IMR-90 (cell line): ENCODE results near the gene KIF13A. TPM values are rescaled to one million over a fixed set of nuclear protein-coding genes. Genes with fewer than 3 reads are reported as not detected.

Experiments used
- ATAC-seq: fragments of 200-7000 bp; cut with Tn5 transposase; 2 replicates; pipeline ENCODE4 v1.9.1; 2020; ENCODE audit warnings: low read depth, mild to moderate bottlenecking, moderate library complexity
- BruUV-seq: library from RNA; stranded (reverse); fragments of 400-500 nt; replicated peaks from 2 replicates; lab custom pipeline; 2021; lab: Mats Ljungman, UMichigan
- CTCF ChIA-PET: fragments of 300-600 bp; formaldehyde crosslinking; extraction: SDS; loops from one replicate; lab custom pipeline; 2021; ENCODE audit warnings: antibody characterized with exemption; lab: Yijun Ruan, JAX
- POLR2A ChIA-PET: fragments of 300-600 bp; sonication (Branson Sonifier 250); formaldehyde crosslinking; loops from one replicate; lab custom pipeline; 2022; ENCODE audit warnings: antibody characterized with exemption; ENCODE audit not compliant: unreplicated experiment; lab: Charles Lee
- DNase-seq: peaks from one replicate; pipeline ENCODE4 v3.0.0; 2013
- H2AFZ ChIP-seq: replicated peaks from 2 replicates; pipeline ENCODE3; 2013; ENCODE audit warnings: low read length, mild to moderate bottlenecking; ENCODE audit not compliant: poor library complexity
- H2AK5ac ChIP-seq: 2 replicates; pipeline ENCODE4 v1.6.1; 2013; ENCODE audit warnings: low read depth, low read length, inconsistent platforms
- H2AK9ac ChIP-seq: replicated peaks from 2 replicates; pipeline ENCODE3; 2013; ENCODE audit warnings: mild to moderate bottlenecking, low read depth, low read length, moderate library complexity; ENCODE audit not compliant: poor library complexity
- H2BK120ac ChIP-seq: 2 replicates; pipeline ENCODE4 v1.6.1; 2013; ENCODE audit warnings: low read depth, low read length, inconsistent platforms
- H2BK15ac ChIP-seq: 3 replicates; pipeline ENCODE4 v1.6.1; 2013; ENCODE audit warnings: low read depth, low read length, inconsistent platforms
- H2BK20ac ChIP-seq: 2 replicates; pipeline ENCODE4 v1.6.1; 2013; ENCODE audit warnings: low read depth, mild to moderate bottlenecking, inconsistent platforms, low read length, moderate library complexity
- H2BK5ac ChIP-seq: 2 replicates; pipeline ENCODE4 v1.6.1; 2013; ENCODE audit warnings: mild to moderate bottlenecking, low read depth, low read length, inconsistent platforms; ENCODE audit not compliant: poor library complexity, severe bottlenecking
- H3K14ac ChIP-seq: replicated peaks from 2 replicates; pipeline ENCODE4 v1.6.1; 2013; ENCODE audit warnings: low read depth, low read length, inconsistent platforms
- H3K18ac ChIP-seq: 2 replicates; pipeline ENCODE4 v1.6.1; 2013; ENCODE audit warnings: low read depth, low read length, control low read depth
- H3K23ac ChIP-seq: 2 replicates; pipeline ENCODE4 v1.6.1; 2013; ENCODE audit warnings: low read depth, low read length, inconsistent platforms
- H3K27ac ChIP-seq: 2 replicates; pipeline ENCODE4 v1.5.1; 2013; ENCODE audit warnings: mild to moderate bottlenecking, control low read depth, low read length; ENCODE audit not compliant: insufficient read depth
- H3K27me3 ChIP-seq: 2 replicates; pipeline ENCODE4 v1.6.1; 2013; ENCODE audit warnings: low read length; ENCODE audit not compliant: control insufficient read depth, insufficient read depth
- H3K36me3 ChIP-seq: 2 replicates; pipeline ENCODE4 v1.6.1; 2013; ENCODE audit warnings: low read length, mixed read lengths; ENCODE audit not compliant: control insufficient read depth, insufficient read depth
- H3K4ac ChIP-seq: 2 replicates; pipeline ENCODE4 v1.6.1; 2013; ENCODE audit warnings: low read depth, low read length, inconsistent platforms
- H3K4me1 ChIP-seq: 2 replicates; pipeline ENCODE4 v1.6.1; 2013; ENCODE audit warnings: low read length, mixed read lengths; ENCODE audit not compliant: control insufficient read depth, insufficient read depth
- H3K4me2 ChIP-seq: 2 replicates; pipeline ENCODE4 v1.6.1; 2013; ENCODE audit warnings: low read depth, mild to moderate bottlenecking, control low read depth, low read length, moderate library complexity
- H3K4me3 ChIP-seq: 2 replicates; pipeline ENCODE4 v1.5.1; 2013; ENCODE audit warnings: low read depth, mild to moderate bottlenecking, control low read depth, low read length, moderate library complexity; ENCODE audit not compliant: insufficient read depth
- H3K56ac ChIP-seq: 2 replicates; pipeline ENCODE4 v1.6.1; 2013; ENCODE audit warnings: low read length, inconsistent platforms; ENCODE audit not compliant: insufficient read depth; ENCODE audit errors: extremely low read depth
- H3K79me1 ChIP-seq, 2 experiments: 2 replicates each; pipeline ENCODE4 v1.6.1; 2013; ENCODE audit warnings: low read length in 2 of 2, inconsistent platforms in 1 of 2, low read depth in 1 of 2
- H3K9ac ChIP-seq: 2 replicates; pipeline ENCODE4 v1.6.1; 2013; ENCODE audit warnings: low read depth, low read length, control low read depth
- H3K9me1 ChIP-seq: 2 replicates; pipeline ENCODE4 v1.6.1; 2013; ENCODE audit warnings: low read length, inconsistent platforms; ENCODE audit not compliant: insufficient read depth
- H3K9me3 ChIP-seq: 2 replicates; pipeline ENCODE4 v1.6.1; 2013; ENCODE audit warnings: low read length; ENCODE audit not compliant: control insufficient read depth, insufficient read depth
- H4K20me1 ChIP-seq: 2 replicates; pipeline ENCODE4 v1.6.1; 2013; ENCODE audit warnings: low read length, inconsistent platforms; ENCODE audit not compliant: insufficient read depth
- H4K5ac ChIP-seq: 2 replicates; pipeline ENCODE4 v1.6.1; 2013; ENCODE audit warnings: mild to moderate bottlenecking, low read depth, low read length, control low read depth
- H4K8ac ChIP-seq, 2 experiments: 2 replicates each; pipeline ENCODE4 v1.6.1; 2013; ENCODE audit warnings: low read depth in 2 of 2, low read length in 2 of 2, control low read depth in 1 of 2, inconsistent platforms in 1 of 2
- H4K91ac ChIP-seq: 2 replicates; pipeline ENCODE4 v1.6.1; 2013; ENCODE audit warnings: low read depth, low read length, inconsistent platforms; ENCODE audit not compliant: insufficient read depth
- BHLHE40 ChIP-seq: fragments of 150-350 bp; IDR thresholded peaks from 2 replicates; pipeline ENCODE4 v1.6.1; 2016; ENCODE audit warnings: mild to moderate bottlenecking, low read depth, low read length
- CEBPB ChIP-seq: IDR thresholded peaks from 2 replicates; pipeline ENCODE4 v1.6.1; 2012; ENCODE audit warnings: low read depth, low read length, improper control_type of control experiment
- CHD1 ChIP-seq: IDR thresholded peaks from 2 replicates; pipeline ENCODE4 v1.6.1; 2012; ENCODE audit warnings: low read depth, low read length, improper control_type of control experiment
- FOS ChIP-seq: fragments of 150-350 bp; IDR thresholded peaks from 2 replicates; pipeline ENCODE4 v1.6.1; 2016; ENCODE audit warnings: low read depth, low read length
- MAFK ChIP-seq: IDR thresholded peaks from 2 replicates; pipeline ENCODE4 v1.6.1; 2012; ENCODE audit warnings: low read depth, low read length, improper control_type of control experiment
- MAZ ChIP-seq: IDR thresholded peaks from 2 replicates; pipeline ENCODE4 v1.6.1; 2012; ENCODE audit warnings: low read depth, mild to moderate bottlenecking, low read length, improper control_type of control experiment, moderate library complexity, borderline replicate concordance
- MXI1 ChIP-seq: IDR thresholded peaks from 2 replicates; pipeline ENCODE4 v1.6.1; 2012; ENCODE audit warnings: low read depth, mild to moderate bottlenecking, low read length, moderate library complexity, borderline replicate concordance
- NFE2L2 ChIP-seq: fragments of 150-350 bp; IDR thresholded peaks from 2 replicates; pipeline ENCODE4 v1.6.1; 2016; ENCODE audit warnings: low read depth, mild to moderate bottlenecking, low read length
- POLR2A ChIP-seq: IDR thresholded peaks from 2 replicates; pipeline ENCODE4 v1.6.1; 2012; ENCODE audit warnings: mild to moderate bottlenecking, low read depth, low read length
- RAD21 ChIP-seq: IDR thresholded peaks from 2 replicates; pipeline ENCODE4 v1.6.1; 2012; ENCODE audit warnings: low read length, improper control_type of control experiment
- RCOR1 ChIP-seq: IDR thresholded peaks from 2 replicates; pipeline ENCODE4 v1.6.1; 2012; ENCODE audit warnings: mild to moderate bottlenecking, low read length, improper control_type of control experiment; ENCODE audit not compliant: insufficient replicate concordance
- RFX5 ChIP-seq: IDR thresholded peaks from 2 replicates; pipeline ENCODE4 v1.8.0; 2012; ENCODE audit warnings: low read depth, mild to moderate bottlenecking, low read length, moderate library complexity
- SMC3 ChIP-seq: fragments of 150-350 bp; IDR thresholded peaks from 2 replicates; pipeline ENCODE4 v1.6.1; 2016; ENCODE audit warnings: low read depth, mild to moderate bottlenecking, antibody characterized with exemption, low read length, moderate library complexity
- WGBS, 2 experiments: methylation state at CpG; one replicate each; pipeline versions ENCODE4 v1.1.5 to v1.1.7; 2013; ENCODE audit warnings: missing lambda C conversion rate in 2 of 2; ENCODE audit not compliant: insufficient read length in 1 of 2; ENCODE audit errors: extremely low coverage in 2 of 2; 5-methylcytosine and 5-hydroxymethylcytosine counted together
- dilution Hi-C: fragments of 300-500 bp; cut with HindIII; formaldehyde crosslinking; loops from one replicate; pipeline ENCODE4 v1.14.3; 2018; ENCODE audit warnings: low sequenced_read_pairs; ENCODE audit not compliant: unreplicated experiment
- in situ Hi-C: fragments of 300-500 bp; cut with MboI; formaldehyde crosslinking; loops from 3 replicates; pipeline ENCODE4 v1.14.3; 2019; ENCODE audit warnings: low sequenced_read_pairs, inconsistent platforms, mixed read lengths
- intact Hi-C: fragments of 100-400 bp; cut with micrococcal nuclease; formaldehyde crosslinking; loops from 2 replicates; pipeline ENCODE4 v1.10.0; 2022
- polyA plus RNA-seq, 3 experiments: library from polyadenylated mRNA; depleted of rRNA; stranded (reverse); fragments of >200 nt; gene quantifications; 2 replicates each; pipeline ENCODE4 v1.2.3, GENCODE V29; 2012; ENCODE audit warnings: low replicate concordance in 1 of 3
- total RNA-seq: library from RNA; depleted of rRNA; stranded (reverse); fragments of >200 nt; gene quantifications from 2 replicates; pipeline ENCODE4 v1.2.3, GENCODE V29; 2012
- TF ChIP-seq, protein P1 (sequence below): fragments of 150-350 bp; IDR thresholded peaks from 2 replicates; pipeline ENCODE4 v1.6.1; 2017; ENCODE audit warnings: mild to moderate bottlenecking, antibody characterized with exemption, low read length, low read depth
- TF ChIP-seq, protein P2 (sequence below): fragments of 150-350 bp; IDR thresholded peaks from 2 replicates; pipeline ENCODE4 v1.6.1; 2016; ENCODE audit warnings: low read depth, mild to moderate bottlenecking, low read length, moderate library complexity, borderline replicate concordance
- TF ChIP-seq, protein P3 (sequence below): conservative IDR thresholded peaks from 2 replicates; pipeline ENCODE4 v1.5.1; 2012; ENCODE audit warnings: mild to moderate bottlenecking, low read depth, low read length, improper control_type of control experiment

The KIF13A gene
- total and polyA plus RNA-seq, 2 of the 4 experiments (the other 2 are of a cell fraction): 23.3 to 51.8 TPM

DNA sequence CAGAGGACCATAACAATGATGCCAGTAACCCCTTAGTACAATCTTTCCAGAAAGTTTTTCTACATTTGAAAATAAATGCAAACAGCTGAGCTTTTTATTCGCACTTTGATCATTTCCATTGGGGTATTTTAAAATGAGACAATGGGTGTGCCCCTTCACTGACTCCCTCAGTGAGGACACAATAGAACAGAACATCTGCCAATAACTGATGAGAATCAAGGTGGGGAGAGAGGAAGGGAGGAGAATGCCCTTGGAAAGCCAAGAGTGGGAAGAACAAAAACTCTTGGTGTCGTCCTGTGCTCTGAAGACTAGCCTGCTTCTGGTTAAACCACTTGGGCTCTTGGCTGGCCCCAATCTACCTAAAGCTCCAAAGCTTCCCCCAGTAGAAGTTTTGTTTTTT is 66.0 kb downstream of the KIF13A start:
- no peak overlapping the region for H2AFZ ChIP-seq
- H3K79me1 ChIP-seq: peaks cover 43 to 81% of the 10 kb centered on the region in 2 experiments
- no peak overlapping the region for H3K56ac ChIP-seq
- peaks cover 18% of the 10 kb centered on the region for H3K4me1 ChIP-seq
- H3K36me3 ChIP-seq: no peaks in the 10 kb centered on the region
- H4K5ac ChIP-seq: peak overlapping the region; percentile 26; the same call in 1 of the 2 replicates
- H3K9me3 ChIP-seq: no peaks in the 10 kb centered on the region
- H3K9me1 ChIP-seq: peaks cover 16% of the 10 kb centered on the region
- no peak for TF ChIP-seq RCOR1
- TF ChIP-seq, protein P1, sequence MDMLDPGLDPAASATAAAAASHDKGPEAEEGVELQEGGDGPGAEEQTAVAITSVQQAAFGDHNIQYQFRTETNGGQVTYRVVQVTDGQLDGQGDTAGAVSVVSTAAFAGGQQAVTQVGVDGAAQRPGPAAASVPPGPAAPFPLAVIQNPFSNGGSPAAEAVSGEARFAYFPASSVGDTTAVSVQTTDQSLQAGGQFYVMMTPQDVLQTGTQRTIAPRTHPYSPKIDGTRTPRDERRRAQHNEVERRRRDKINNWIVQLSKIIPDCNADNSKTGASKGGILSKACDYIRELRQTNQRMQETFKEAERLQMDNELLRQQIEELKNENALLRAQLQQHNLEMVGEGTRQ: no peak
- no peak for TF ChIP-seq FOS
- TF ChIP-seq, protein P2, sequence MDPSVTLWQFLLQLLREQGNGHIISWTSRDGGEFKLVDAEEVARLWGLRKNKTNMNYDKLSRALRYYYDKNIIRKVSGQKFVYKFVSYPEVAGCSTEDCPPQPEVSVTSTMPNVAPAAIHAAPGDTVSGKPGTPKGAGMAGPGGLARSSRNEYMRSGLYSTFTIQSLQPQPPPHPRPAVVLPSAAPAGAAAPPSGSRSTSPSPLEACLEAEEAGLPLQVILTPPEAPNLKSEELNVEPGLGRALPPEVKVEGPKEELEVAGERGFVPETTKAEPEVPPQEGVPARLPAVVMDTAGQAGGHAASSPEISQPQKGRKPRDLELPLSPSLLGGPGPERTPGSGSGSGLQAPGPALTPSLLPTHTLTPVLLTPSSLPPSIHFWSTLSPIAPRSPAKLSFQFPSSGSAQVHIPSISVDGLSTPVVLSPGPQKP: no peak
- TF ChIP-seq, protein P3, sequence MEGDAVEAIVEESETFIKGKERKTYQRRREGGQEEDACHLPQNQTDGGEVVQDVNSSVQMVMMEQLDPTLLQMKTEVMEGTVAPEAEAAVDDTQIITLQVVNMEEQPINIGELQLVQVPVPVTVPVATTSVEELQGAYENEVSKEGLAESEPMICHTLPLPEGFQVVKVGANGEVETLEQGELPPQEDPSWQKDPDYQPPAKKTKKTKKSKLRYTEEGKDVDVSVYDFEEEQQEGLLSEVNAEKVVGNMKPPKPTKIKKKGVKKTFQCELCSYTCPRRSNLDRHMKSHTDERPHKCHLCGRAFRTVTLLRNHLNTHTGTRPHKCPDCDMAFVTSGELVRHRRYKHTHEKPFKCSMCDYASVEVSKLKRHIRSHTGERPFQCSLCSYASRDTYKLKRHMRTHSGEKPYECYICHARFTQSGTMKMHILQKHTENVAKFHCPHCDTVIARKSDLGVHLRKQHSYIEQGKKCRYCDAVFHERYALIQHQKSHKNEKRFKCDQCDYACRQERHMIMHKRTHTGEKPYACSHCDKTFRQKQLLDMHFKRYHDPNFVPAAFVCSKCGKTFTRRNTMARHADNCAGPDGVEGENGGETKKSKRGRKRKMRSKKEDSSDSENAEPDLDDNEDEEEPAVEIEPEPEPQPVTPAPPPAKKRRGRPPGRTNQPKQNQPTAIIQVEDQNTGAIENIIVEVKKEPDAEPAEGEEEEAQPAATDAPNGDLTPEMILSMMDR: no peak
- no peak for TF ChIP-seq MAZ
- no peak for TF ChIP-seq SMC3
- no peak for TF ChIP-seq POLR2A
- no peak for TF ChIP-seq RFX5
- TF ChIP-seq NFE2L2: no peak
- no peak for TF ChIP-seq MAFK
- TF ChIP-seq MXI1: no peak
- TF ChIP-seq RAD21: no peak
- no peak for TF ChIP-seq CHD1
- no peak for TF ChIP-seq BHLHE40
- no peak for TF ChIP-seq CEBPB
- H3K9ac ChIP-seq: no peak overlapping the region
- H4K20me1 ChIP-seq: 0 out of 2 replicates have a peak, but pooled peaks cover 3% of the 10 kb centered on the region
- intact Hi-C loops: no loop called here
- H3K4me3 ChIP-seq: no peak overlapping the region
- H4K8ac ChIP-seq: no peak overlapping the region
- no peak overlapping the region for H2BK15ac ChIP-seq
- ATAC-seq (no peak), DNase-seq (no peak)
- ChIA-PET POLR2A (no interaction called here), CTCF (interaction anchor here (0.8 kb wide), 1 partner anchor 64 kb away, joined by 3 read pairs; no protein-coding TSS in a partner anchor)
- in situ Hi-C loops: no loop called here
- dilution Hi-C loops: no loop called here
- peak overlapping the region; percentile 77; the same call in 1 of the 2 replicates for H3K14ac ChIP-seq
- no peaks in the 10 kb centered on the region for H3K27me3 ChIP-seq
- peak overlapping the region; percentile 58; the same call in 1 of the 2 replicates for H2BK120ac ChIP-seq
- no CpG with 5 or more reads among the region's 2 CpGs for WGBS, 2 experiments
- H2BK20ac ChIP-seq: no peak overlapping the region
- BruUV-seq: no TSS peak
- 0 out of 2 replicates have a peak overlapping the region, but pooled peaks have one; percentile 39 for H4K91ac ChIP-seq
- no peak overlapping the region for H2AK9ac ChIP-seq
- peak overlapping the region; percentile 89 for H2AK5ac ChIP-seq
- H2BK5ac ChIP-seq: no peak overlapping the region
- no peak overlapping the region for H3K27ac ChIP-seq
- H3K4ac ChIP-seq: peak overlapping the region; percentile 66; the same call in 1 of the 2 replicates
- H3K23ac ChIP-seq: no peak overlapping the region
- no peak overlapping the region for H3K4me2 ChIP-seq
- H3K18ac ChIP-seq: no peak overlapping the region
